GM18868 (cell line): ENCODE data around the gene CORO1A.
A peak's percentile ranks its signal among the peaks of the same experiment; 100 is the strongest.
"Not testable (repeated sequence)": the region's sequence is repeated elsewhere in the genome, so short reads cannot be mapped to it uniquely, and the experiment has no call there.

Experiments
- ATAC-seq: cut with Tn5 transposase; IDR thresholded peaks from one replicate; pipeline ENCODE4 v1.9.1; 2021; ENCODE audit warnings: mild to moderate bottlenecking, moderate library complexity; ENCODE audit not compliant: unreplicated experiment

The CORO1A gene

DNA sequence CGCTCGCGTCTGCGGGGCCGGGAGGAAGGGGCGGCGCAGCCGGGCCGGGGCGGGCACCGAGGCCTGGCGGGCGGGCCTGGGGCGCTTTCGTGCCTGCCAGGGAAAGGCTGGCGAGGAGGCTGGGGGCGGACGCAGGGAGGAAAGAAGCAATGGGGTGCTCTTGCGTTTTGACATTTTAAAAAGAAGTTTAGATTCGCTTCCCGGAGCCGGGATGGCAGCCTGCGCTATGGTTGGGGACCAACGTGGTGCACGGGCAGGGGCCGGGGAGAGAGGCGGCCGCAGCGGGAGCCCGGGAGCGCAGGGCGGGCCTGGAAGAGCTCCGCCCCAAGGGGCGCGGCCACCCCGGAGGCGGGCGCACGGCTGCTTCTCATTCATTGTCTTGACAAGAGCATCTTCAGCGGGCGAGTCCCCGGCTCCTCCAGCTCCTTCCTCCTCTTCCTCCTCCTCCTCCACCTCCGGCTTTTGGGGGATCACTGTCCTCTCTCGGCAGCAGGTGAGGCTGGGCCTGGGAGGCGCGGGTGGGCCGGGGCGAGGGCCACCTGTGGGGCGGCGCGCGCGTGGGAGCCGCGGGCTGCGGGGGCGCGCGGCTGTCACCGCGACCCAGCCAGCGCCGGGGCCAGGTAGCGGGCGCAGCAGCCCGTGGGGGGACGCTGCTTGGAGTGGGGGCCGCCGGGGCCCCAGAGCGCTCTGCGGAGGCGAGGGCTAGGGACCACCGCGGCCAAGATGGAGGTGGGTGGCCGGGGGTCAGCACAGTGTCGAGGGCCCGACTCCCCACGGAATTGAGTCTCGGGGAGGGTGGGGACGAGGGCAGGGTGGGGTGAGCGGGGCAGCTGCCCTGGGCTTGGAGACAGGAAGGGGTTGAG is at the start of gene CORO1A:
Gene CORO1A, plus strand, starts transcription at position 370 of the 863 bp plus-strand sequence. CDS start 1,608 bp downstream, outside the sequence.
- peak; percentile 57 for ATAC-seq

DNA sequence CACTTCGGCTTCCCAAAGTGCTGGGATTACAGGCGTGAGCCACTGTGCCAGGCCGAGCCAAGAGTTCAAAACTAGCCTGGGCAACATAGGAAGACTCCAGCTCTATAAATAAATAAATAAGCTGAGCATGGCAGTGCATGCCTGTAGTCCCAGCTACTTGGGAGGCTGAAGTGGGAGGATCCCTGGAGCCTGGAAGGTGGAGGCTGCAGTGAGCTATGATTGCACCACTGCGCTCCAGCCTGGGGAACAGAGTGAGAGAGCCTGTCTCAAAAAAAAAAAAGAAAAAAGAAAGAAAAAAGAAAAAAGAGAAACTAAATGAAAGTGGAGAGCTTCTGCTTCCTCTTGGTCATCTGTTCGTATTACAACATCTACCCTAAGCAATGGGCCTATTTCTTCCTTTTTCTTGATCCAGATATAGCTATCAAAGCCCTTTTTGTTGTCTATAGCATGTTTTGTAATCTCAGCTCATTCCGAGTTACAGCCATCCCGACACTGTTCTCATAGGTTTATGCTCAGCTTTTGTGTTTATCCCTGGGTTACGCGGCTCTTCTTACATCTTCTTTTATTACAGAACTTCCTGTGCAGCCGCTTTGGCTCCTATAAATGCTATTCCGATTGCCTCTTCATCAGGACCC is 46.3 kb upstream of the CORO1A start:
- ATAC-seq = no peak

DNA sequence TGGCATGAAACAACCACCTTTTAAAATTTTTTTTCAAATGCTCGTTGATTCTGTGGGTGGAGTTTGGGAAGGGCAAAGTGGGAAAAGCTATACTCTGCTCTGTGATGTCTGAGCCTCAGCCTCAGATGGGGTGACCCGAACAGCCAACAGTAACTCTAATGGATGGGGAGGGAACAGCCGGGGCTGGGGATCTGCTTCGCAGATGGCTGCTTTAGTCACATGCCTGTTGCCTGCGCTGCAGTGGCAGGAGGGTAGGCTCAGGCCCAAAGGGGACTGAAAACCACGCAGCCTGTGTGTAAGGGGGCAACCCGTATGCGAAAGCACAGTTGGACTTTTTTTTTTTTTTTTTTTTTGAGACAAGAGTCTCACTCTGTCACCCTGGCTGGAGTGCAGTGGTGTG is 45.5 kb upstream of the CORO1A start:
- ATAC-seq = no peak

DNA sequence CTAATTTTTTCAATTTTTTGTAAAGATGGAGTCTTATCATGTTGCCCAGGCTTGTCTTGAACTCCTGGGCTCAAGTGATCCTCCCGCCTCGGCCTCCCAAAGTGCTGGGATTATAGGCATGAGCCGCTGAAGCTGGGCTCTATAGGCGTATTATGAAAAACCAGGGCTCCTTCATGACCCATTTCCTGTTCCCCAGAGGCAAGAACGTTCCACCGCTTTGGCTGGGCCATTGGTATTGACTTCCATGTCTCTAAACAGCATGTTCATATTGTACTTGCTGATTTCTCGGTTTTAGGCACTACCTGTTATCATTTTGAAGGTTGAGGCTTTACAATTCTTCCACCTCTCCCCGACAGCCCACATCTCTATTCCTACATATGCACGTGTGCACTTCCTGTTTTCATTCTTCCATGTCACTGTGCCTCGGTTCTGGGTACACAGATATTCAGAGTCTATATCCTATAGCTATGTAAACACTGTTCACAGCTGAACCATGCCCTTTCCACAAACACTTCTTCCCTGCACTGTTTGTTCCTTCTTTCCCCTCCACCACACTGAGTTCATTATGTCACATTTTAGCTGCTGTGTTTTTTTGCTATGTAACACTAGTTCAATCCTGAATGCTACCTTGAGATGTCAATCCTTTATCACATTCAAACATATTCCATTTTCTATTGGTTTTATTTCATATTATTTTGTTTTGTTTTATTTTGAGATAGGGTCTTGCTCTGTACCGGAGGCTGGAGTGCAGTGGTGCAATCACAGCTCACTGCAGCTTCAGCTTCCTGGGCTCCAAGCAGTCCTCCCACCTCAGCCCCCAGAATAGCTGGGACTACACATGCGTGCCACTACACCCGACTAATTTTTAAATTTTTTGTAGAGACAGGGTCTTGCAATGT is 43.6 kb upstream of the CORO1A start:
- ATAC-seq = no peak

DNA sequence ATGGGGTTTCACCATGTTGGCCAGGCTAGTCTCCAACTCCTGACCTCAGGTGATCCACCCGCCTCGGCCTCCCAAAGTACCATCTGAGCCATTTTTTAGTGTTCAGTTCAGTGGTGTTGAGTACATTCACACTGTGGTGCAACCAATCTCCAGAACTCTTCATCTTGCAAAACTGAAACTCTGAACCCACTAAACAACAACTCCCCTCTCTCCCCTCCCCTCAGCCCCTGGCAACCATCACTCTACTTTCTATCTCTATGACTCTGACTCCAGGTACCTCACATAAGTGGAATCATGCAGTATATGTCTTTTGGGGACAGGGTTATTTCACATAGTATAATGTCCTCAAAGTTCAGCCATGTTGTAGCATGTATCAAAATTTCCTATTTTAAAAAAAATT is 41.7 kb upstream of the CORO1A start:
- no peak for ATAC-seq

DNA sequence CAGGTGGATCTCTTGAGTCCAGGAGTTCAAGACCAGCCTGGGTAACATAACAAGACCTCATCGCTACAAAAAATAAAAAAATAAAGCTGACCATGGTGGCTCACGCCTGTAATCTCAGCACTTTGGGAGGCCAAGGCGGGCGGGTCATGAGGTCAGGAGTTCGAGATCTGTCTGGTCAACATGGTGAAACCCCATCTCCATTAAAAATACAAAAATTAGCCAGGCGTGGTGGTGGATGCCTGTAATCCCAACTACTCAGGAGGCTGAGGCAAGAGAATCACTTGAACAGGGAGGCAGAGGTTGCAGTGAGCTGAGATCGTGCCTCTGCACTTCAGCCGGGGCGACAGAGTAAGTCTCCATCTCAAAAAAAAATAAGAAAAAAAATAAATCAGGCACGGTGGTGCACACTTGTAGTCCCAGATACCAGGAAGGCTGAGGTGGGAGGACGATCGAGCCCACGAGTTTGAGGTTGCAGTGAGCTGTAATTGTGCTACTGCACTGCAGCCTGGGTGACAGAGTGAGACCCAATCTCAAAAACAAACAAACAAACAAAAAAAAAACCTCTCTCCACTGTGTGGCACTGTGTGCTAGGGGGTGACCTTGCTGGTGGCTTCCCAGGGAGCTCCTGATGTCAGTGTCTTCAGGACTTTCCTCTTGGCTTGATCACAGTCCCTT is 40.6 kb upstream of the CORO1A start:
- no peak for ATAC-seq

DNA sequence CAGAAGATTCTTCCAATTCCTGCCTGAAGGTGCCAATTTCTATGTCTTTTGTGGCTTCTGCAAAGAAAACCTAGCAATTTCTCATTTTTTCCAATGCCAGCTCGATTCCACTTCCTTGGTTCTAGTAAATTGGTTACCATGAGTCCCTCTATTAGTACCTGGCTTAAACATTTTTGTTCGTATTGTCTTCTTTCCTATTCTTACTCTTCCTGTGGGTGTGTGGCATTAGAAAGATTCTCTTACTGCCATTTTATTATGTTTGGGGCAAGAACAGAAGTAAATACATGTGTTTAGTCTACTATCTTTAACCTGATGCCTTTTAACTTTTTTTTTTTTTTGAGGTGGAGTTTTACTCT is 40.1 kb upstream of the CORO1A start:
- no peak for ATAC-seq

DNA sequence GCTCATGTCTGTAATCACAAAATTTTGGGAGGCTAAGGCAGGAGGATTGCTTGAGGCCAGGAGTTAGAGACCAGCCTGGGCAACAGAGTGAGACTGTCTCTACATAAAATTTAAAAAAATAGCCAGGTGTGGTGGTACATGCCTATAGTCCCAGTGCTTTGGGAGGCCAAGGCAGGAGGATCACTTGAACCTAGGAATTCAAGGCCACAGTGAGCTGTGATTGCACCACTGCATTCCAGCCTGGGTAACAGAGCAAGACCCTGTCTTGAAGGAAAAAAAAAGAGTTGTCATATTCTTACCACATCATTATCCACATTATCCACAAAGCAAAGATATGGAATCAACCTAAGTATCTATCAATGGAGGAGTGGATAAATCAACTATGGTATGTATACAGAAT is 39.4 kb upstream of the CORO1A start:
- no peak for ATAC-seq

DNA sequence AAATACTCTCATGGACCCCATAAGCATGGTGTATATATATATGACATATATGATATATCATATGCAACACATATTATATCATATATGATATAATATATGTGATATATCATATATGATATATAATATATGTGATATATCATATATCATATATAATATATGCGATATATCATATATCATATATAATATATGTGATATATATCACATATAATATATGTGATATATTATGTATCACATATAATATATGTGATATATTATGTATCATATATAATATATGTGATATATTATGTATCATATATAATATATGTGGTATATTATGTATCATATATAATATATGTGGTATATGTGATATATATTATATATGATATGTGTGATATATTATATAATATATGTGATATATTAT is 38.5 kb upstream of the CORO1A start:
- no peak for ATAC-seq

DNA sequence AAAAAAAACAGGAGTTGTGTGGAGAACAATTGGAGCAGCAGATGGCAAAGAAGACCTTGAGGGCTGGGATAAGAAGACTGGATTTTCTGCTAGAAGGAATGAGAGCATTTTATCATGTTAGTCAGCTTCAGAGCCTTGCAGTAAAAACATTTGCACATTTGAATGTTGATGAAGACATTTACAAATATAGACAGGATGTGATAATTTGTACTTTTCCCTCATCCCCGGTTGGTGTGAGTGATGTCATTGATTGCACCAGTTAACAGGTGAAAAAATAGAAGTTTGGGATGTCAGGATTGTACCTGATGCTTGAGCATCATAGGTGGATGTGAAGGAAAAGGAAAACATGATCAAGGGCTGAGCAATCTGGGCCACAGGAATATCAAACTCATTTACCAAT is 37.7 kb upstream of the CORO1A start:
- no peak for ATAC-seq

DNA sequence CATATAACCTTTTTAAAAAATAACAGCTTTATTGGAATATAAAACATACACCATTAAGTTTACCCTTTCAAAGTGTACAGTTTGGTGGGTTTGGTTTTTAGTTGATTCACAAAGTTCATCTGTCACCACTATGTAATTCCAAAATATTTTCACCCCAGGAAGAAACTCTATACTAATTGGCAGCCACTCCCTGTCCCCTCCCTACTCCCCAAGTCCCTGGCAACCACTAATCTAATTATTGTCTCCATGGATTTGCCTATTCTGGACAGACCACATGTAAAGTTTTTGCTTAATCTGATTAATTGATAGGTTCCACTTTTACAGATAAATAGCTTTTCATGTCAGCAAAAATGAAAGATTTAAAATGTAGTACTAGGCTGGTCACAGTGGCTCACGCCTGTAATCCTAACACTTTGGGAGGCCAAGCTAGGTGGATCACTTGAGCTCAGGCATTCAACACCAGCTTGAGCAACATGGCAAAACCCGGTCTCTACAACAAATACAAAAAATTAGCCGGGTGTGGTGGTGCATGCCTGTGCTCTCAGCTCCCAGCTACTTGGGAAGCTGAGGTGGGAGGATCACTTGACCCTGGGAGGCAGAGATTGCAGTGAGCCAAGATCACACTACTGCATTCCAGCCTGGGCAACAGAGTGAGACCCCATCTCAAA is 35.4 kb upstream of the CORO1A start:
- no peak for ATAC-seq

DNA sequence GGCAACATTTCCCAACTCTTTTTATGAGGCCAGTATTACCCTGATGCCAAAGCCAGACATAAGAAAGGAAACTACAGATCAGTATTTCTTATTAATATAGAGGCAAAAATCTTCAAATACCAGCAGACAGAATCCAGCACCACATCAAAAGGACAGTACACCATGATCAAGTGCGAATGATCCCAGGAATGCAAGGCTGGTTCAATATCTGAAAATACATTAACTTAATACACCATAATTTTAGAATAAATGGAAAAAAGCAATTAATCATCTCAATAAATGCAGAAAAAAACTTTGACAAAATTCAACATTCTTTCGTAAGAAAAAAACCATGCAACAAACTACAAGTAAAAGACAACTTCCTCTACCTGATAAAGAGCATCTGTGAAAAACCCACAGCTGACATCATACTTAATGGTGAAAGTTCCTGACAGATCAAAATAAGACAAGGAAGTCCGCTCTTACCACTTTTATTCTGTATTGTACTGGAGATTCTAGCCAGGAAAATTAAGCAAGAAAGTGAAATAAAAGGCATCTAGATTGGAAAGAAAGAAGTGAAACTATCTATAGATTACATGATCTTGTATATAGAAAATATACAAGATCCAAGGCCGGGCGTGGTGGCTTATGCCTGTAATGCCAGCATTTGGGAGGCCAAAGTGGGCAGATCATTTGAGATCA is 34.0 kb upstream of the CORO1A start:
- ATAC-seq = no peak

DNA sequence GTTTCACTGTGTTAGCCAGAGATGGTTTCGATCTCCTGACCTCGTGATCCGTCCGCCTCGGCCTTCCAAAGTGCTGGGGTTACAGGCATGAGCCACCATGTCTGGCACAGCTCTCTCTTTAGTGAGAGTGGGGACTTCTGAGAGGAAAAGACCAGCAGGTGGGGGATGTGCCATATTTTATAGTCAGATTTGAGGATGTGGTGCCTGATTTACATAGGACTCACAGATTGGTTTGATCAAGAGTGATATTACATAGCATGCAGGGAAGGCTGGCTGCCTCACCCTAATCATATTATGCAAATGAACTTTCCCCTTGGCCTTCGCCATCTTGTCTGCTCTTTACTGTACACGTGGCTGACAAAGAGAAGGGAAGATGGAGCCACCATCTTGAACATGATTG is 32.3 kb upstream of the CORO1A start:
- no peak for ATAC-seq

DNA sequence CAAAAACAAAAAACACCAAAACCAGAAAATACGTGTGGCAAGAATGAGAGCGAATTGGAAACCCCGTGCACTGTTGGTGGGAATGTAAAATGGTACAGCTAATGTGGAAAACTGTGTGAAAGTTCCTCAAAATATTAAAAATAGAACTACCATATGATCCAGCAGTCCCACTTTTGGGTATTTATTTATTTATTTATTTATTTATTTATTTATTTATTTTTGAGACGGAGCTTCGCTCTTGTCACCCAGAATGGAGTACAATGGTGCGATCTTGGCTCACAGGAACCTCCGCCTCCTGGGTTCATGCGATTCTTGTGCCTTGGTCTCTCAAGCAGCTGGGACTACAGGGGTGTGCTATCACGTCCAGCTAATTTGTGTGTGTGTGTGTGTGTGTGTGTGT is 30.9 kb upstream of the CORO1A start:
- ATAC-seq = no peak

DNA sequence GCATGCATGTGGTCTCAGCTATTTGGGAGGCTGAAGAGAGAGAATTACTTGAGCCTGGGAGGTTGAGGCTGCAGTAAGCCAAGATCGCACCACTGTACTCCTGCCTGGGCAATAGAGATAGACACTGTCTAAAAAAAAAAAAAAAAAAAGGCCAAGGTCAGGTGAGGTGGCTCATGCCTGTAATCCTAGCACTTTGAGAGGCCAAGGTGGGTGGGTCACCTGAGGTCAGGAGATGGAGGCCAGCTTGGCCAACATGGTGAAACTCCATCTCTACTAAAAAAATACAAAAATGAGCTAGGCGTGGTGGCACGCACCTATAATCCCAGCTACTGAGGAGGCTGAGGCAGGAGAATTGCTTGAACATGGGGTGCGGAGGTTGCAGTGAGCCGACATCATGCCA is 28.2 kb upstream of the CORO1A start:
- ATAC-seq = no peak

DNA sequence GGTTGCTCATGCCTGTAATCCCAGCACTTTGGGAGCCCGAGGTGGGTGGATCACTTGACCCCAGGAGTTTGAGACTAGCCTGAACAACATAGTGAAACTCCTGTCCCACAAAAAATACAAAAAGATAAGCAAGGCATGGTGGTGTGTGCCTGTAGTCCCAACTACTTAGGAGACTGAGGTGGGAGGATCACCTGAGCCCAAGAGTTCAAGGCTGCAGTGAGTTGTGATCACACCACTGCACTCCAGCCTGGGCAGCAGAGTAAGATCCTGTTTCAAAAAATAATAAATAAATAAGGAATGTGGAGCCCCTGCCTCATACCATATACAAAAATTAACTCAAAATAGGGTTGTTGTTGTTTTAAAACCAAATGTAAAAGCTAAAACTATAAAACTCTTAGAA is 26.2 kb upstream of the CORO1A start:
- no peak for ATAC-seq

DNA sequence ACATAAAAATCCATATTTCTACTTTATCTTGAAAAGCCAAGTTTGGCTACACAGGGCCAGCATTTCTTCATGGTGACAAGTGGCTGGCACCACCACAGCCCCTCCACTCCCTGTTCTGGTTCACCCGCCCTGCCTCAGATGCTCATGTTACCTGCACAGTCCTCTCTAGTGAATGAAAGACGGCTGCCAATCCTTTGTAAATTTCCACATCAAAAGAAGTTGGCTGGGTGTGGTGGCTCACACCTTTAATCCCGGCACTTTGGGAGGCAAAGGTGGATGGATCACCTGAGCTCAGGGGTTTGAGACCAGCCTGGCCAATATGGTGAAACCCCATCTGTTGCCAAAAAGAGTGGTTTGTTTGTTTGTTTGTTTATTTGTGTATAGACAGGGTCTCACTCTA is 19.9 kb upstream of the CORO1A start:
- no peak for ATAC-seq

DNA sequence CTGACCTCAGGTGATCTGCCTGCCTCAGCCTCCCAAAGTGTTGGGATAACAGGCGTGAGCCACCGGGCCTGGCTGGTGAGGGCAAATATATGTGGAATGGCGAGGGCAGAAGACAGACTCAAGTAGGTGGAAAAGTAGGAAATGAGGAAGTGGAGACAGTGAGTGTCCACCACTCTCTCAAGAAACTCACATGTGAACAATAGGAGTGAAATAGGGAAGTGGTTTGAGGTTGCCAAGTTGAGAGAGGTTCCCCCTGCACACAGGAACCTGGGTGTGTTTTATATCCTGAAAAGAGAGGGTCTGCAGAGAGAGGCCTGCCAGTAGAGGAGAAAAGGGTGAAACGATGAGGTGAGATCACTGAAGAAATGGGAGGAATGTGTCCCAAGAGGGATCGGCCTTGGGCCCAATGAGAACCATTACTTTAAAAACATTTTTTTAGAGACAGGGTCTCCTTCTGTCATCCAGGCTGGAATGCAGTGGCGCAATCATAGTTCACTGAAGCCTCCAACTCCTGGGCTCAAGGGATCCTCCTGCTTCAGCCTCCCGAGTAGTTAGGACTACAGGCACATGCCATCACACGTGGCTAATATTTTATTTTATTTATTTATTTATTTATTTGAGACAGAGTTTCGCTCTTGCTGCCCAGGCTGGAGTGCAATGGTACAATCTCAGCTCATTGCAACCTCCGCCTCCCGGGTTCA is 17.1 kb upstream of the CORO1A start:
- ATAC-seq = peak; percentile 67

DNA sequence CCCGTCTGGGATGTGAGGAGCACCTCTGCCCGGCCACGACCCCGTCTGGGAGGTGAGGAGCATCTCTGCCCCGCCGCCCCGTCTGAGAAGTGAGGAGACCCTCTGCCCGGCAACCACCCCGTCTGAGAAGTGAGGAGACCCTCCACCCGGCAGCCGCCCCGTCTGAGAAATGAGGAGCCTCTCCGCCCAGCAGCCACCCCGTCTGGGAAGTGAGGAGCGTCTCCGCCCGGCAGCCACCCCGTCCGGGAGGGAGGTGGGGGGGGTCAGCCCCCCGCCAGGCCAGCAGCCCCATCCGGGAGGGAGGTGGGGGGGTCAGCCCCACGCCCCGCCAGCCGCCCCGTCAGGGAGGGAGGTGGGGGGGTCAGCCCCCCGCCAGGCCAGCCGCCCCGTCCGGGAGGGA is 14.7 kb upstream of the CORO1A start:
- not testable (repeated sequence) for ATAC-seq
